HepG2 (cell line): ENCODE measurements around the gene RASL10A. TPM values are rescaled to one million over a fixed set of nuclear protein-coding genes. Genes with fewer than 3 reads are reported as not detected.

ENCODE experiments used
- ATAC-seq: fragments of 200-7000 bp; cut with Tn5 transposase; 3 replicates; pipeline ENCODE4 v1.9.1; 2020; ENCODE audit warnings: mild to moderate bottlenecking, moderate library complexity
- BruUV-seq: library from RNA; stranded (reverse); fragments of 400-500 nt; replicated peaks from 2 replicates; lab custom pipeline; 2021; lab: Mats Ljungman, UMichigan
- CTCF ChIA-PET: fragments of 300-600 bp; formaldehyde crosslinking; extraction: SDS; loops from one replicate; lab custom pipeline; 2021; ENCODE audit warnings: low total read pairs, inconsistent platforms, low intra/inter-chr PET ratio; lab: Yijun Ruan, JAX
- POLR2A ChIA-PET: fragments of 350-600 bp; sonication (Branson Sonifier 250); formaldehyde crosslinking; loops from one replicate; lab custom pipeline; 2020; ENCODE audit warnings: antibody characterized with exemption, inconsistent platforms; lab: Yijun Ruan, JAX
- DNase-seq: peaks from one replicate; pipeline ENCODE4 v3.0.0-alpha.2; 2015; ENCODE audit warnings: low spot score
- FAIRE-seq: peaks from 3 replicates; lab custom pipeline; 2011; peaks lifted over from hg19 to GRCh38; lab: Jason Lieb, UNC
- H2AFZ ChIP-seq: one replicate; pipeline ENCODE4 v1.6.1; 2011; ENCODE audit warnings: low read length, inconsistent platforms
- H3K27ac ChIP-seq: fragments of 300-600 bp; 3 replicates; pipeline ENCODE4 v1.8.0; 2011; ENCODE audit warnings: mixed run types, mild to moderate bottlenecking, mixed read lengths, low read length, inconsistent platforms; ENCODE audit not compliant: insufficient read depth; ENCODE audit errors: extremely low read length
- H3K27me3 ChIP-seq, 2 experiments: fragments of 200-600 bp in 1 of 2; 2 replicates in 1 of 2; 3 replicates in 1 of 2; pipeline versions ENCODE4 v1.6.0 to v1.8.0; 2011; ENCODE audit warnings: low read length in 2 of 2, mild to moderate bottlenecking in 2 of 2, moderate library complexity in 2 of 2, inconsistent platforms in 1 of 2; ENCODE audit not compliant: insufficient read depth in 2 of 2, control insufficient read depth in 1 of 2
- H3K36me3 ChIP-seq, 2 experiments: fragments of 200-600 bp in 1 of 2; replicated peaks in 1 of 2; 2 replicates in 1 of 2; 3 replicates in 1 of 2; pipeline versions ENCODE4 v1.5.1 to v1.8.0; 2011; ENCODE audit warnings: low read length in 2 of 2, inconsistent platforms in 1 of 2; ENCODE audit not compliant: insufficient read depth in 2 of 2, control insufficient read depth in 1 of 2
- H3K4me1 ChIP-seq: 2 replicates; pipeline ENCODE4 v1.5.1; 2012; ENCODE audit warnings: low read length, inconsistent platforms; ENCODE audit not compliant: insufficient read depth
- H3K4me2 ChIP-seq: 2 replicates; pipeline ENCODE4 v1.6.0; 2011; ENCODE audit warnings: low read depth, low read length, inconsistent platforms
- H3K4me3 ChIP-seq, 3 experiments: fragments of 200-600 bp in 1 of 3; sonication (generic), shearing (Covaris generic) in 1 of 3; replicated peaks in 1 of 3; 2 replicates each; pipeline ENCODE4 v1.5.1; 2011 to 2016; ENCODE audit warnings: low read length in 3 of 3, inconsistent platforms in 2 of 3, low read depth in 2 of 3, mild to moderate bottlenecking in 2 of 3, control low read depth in 1 of 3, mixed read lengths in 1 of 3; ENCODE audit not compliant: insufficient read depth in 1 of 3
- H3K79me2 ChIP-seq: one replicate; pipeline ENCODE4 v1.6.1; 2011; ENCODE audit warnings: low read length, inconsistent platforms; ENCODE audit not compliant: insufficient read depth
- H3K9ac ChIP-seq: 2 replicates; pipeline ENCODE4 v1.6.0; 2011; ENCODE audit warnings: mild to moderate bottlenecking, low read depth, low read length, inconsistent platforms; ENCODE audit not compliant: insufficient read depth
- H3K9me3 ChIP-seq: 2 replicates; pipeline ENCODE4 v1.5.1; 2012; ENCODE audit warnings: mild to moderate bottlenecking, low read length
- H4K20me1 ChIP-seq: 2 replicates; pipeline ENCODE4 v1.6.0; 2011; ENCODE audit warnings: inconsistent platforms, mild to moderate bottlenecking, low read length, moderate library complexity; ENCODE audit not compliant: insufficient read depth
- AGO2 ChIP-seq: fragments of 200-400 bp; formaldehyde crosslinking; optimal IDR thresholded peaks from 2 replicates; pipeline ENCODE3; 2017; ENCODE audit warnings: mild to moderate bottlenecking, low read depth, low read length, moderate library complexity
- CREM ChIP-seq, 2 experiments: sonication (generic) in 1 of 2; formaldehyde crosslinking in 1 of 2; IDR thresholded peaks; 2 replicates each; pipeline versions ENCODE4 v1.4.0 to v1.6.1; 2016 to 2020; ENCODE audit warnings: antibody characterized with exemption in 1 of 2, mild to moderate bottlenecking in 1 of 2, missing genetic modification reagents in 1 of 2
- ELF4 ChIP-seq: sonication (generic); formaldehyde crosslinking; IDR thresholded peaks from 2 replicates; pipeline ENCODE4 v1.5.0; 2020; ENCODE audit warnings: missing genetic modification reagents, mild to moderate bottlenecking, moderate library complexity, borderline replicate concordance
- HDAC6 ChIP-seq: fragments of 200-600 bp; sonication (generic); IDR thresholded peaks from 2 replicates; pipeline ENCODE4 v1.7.0; 2017; ENCODE audit warnings: mild to moderate bottlenecking, antibody characterized with exemption, low read length, low read depth
- MTF2 ChIP-seq: sonication (generic); formaldehyde crosslinking; IDR thresholded peaks from 2 replicates; pipeline ENCODE4 v1.5.0; 2020; ENCODE audit warnings: missing genetic modification reagents, borderline replicate concordance
- NFE2L2 ChIP-seq: fragments of 150-350 bp; IDR thresholded peaks from 2 replicates; pipeline ENCODE4 v1.6.1; 2014; ENCODE audit warnings: low read length
- NFKBIZ ChIP-seq: IDR thresholded peaks from 2 replicates; pipeline ENCODE4 v1.6.1; 2018; ENCODE audit warnings: missing genetic modification reagents, missing compliant biosample characterization
- NFYB ChIP-seq: sonication (generic); formaldehyde crosslinking; IDR thresholded peaks from 2 replicates; pipeline ENCODE4 v1.4.0; 2020; ENCODE audit warnings: missing genetic modification reagents
- ONECUT2 ChIP-seq: sonication (generic); formaldehyde crosslinking; IDR thresholded peaks from 2 replicates; pipeline ENCODE4 v1.4.0; 2020; ENCODE audit warnings: missing genetic modification reagents
- SOX5 ChIP-seq: IDR thresholded peaks from 2 replicates; pipeline ENCODE4 v1.6.1; 2016; ENCODE audit warnings: borderline replicate concordance
- ZFP90 ChIP-seq: sonication (generic); formaldehyde crosslinking; IDR thresholded peaks from 2 replicates; pipeline ENCODE4 v1.8.0; 2022; ENCODE audit warnings: missing genetic modification reagents, mild to moderate bottlenecking, inconsistent platforms, borderline replicate concordance
- ZNF12 ChIP-seq: sonication (generic); formaldehyde crosslinking; IDR thresholded peaks from 2 replicates; pipeline ENCODE4 v1.5.0; 2020; ENCODE audit warnings: missing genetic modification reagents
- ZNF224 ChIP-seq: sonication (generic); formaldehyde crosslinking; IDR thresholded peaks from 2 replicates; pipeline ENCODE4 v1.5.0; 2020; ENCODE audit warnings: mild to moderate bottlenecking, missing genetic modification reagents
- ZNF232 ChIP-seq: sonication (generic); formaldehyde crosslinking; IDR thresholded peaks from 2 replicates; pipeline ENCODE4 v1.4.0; 2020; ENCODE audit warnings: missing genetic modification reagents, borderline replicate concordance
- ZNF24 ChIP-seq: fragments of 450-650 bp; IDR thresholded peaks from 2 replicates; pipeline ENCODE4 v1.6.1; 2017; ENCODE audit warnings: antibody characterized with exemption, mild to moderate bottlenecking
- ZNF264 ChIP-seq: sonication (generic); formaldehyde crosslinking; IDR thresholded peaks from 2 replicates; pipeline ENCODE4 v1.4.0; 2020; ENCODE audit warnings: missing genetic modification reagents
- ZNF543 ChIP-seq: sonication (generic); formaldehyde crosslinking; IDR thresholded peaks from 2 replicates; pipeline ENCODE4 v1.4.0; 2020; ENCODE audit warnings: mild to moderate bottlenecking, missing genetic modification reagents
- ZNF558 ChIP-seq: sonication (generic); formaldehyde crosslinking; IDR thresholded peaks from 2 replicates; pipeline ENCODE4 v1.9.0; 2022; ENCODE audit warnings: mild to moderate bottlenecking, missing genetic modification reagents, borderline replicate concordance
- ZNF563 ChIP-seq: sonication (generic); formaldehyde crosslinking; IDR thresholded peaks from 2 replicates; pipeline ENCODE4 v1.8.0; 2022; ENCODE audit warnings: mild to moderate bottlenecking, moderate library complexity, missing genetic modification reagents
- ZSCAN22 ChIP-seq: sonication (generic); formaldehyde crosslinking; IDR thresholded peaks from 2 replicates; pipeline ENCODE4 v1.4.0; 2020; ENCODE audit warnings: mild to moderate bottlenecking, missing genetic modification reagents
- WGBS: methylation state at CpG from one replicate; pipeline ENCODE4 v1.1.6; 2017; ENCODE audit warnings: low lambda C conversion rate; 5-methylcytosine and 5-hydroxymethylcytosine counted together
- in situ Hi-C: cut with HindIII; loops from 2 replicates; pipeline ENCODE4 v1.10.0; 2017; ENCODE audit warnings: low pct_unique_long_range_greater_than_20kb; ENCODE audit not compliant: extremely low pct_ligation_motif_present
- intact Hi-C: fragments of 100-400 bp; cut with micrococcal nuclease; formaldehyde crosslinking; loops from one replicate; pipeline ENCODE4 v1.10.0; 2022; ENCODE audit not compliant: unreplicated experiment
- polyA plus RNA-seq, 8 experiments: library from polyadenylated mRNA; depleted of rRNA in 3 of 8; stranded (reverse) in 7 of 8; unstranded in 1 of 8; fragments of >200 nt; fragmentation: Illumina TruSeq in 4 of 8; extraction: Trizol in 4 of 8; gene quantifications; 2 replicates each; pipeline versions ENCODE4 v1.2.1 to v1.2.3, GENCODE V29; 2011 to 2016; ENCODE audit warnings: low read depth in 4 of 8, missing spikeins in 1 of 8, mixed read lengths in 1 of 8; ENCODE audit not compliant: insufficient read depth in 1 of 8
- total RNA-seq, 5 experiments: library from RNA; depleted of rRNA; stranded (reverse); fragments of >200 nt; fragmentation: Illumina TruSeq; extraction: Trizol; gene quantifications; 2 replicates each; pipeline ENCODE4 v1.2.3, GENCODE V29; 2016; ENCODE audit warnings: low read depth in 1 of 5
- TF ChIP-seq, protein P1 (sequence below): sonication (generic); formaldehyde crosslinking; conservative IDR thresholded peaks from 2 replicates; pipeline ENCODE4 v1.5.0; 2020; ENCODE audit warnings: missing genetic modification reagents
- TF ChIP-seq, protein P2 (sequence below): sonication (generic); formaldehyde crosslinking; IDR thresholded peaks from 2 replicates; pipeline ENCODE4 v1.5.0; 2020; ENCODE audit warnings: missing genetic modification reagents, mild to moderate bottlenecking, borderline replicate concordance

RASL10A gene
- total and polyA plus RNA-seq, 2 of the 13 experiments (the other 11 are each of a cell fraction or from before 2014, with no cell fraction given) = 0.05 to 0.22 TPM

DNA sequence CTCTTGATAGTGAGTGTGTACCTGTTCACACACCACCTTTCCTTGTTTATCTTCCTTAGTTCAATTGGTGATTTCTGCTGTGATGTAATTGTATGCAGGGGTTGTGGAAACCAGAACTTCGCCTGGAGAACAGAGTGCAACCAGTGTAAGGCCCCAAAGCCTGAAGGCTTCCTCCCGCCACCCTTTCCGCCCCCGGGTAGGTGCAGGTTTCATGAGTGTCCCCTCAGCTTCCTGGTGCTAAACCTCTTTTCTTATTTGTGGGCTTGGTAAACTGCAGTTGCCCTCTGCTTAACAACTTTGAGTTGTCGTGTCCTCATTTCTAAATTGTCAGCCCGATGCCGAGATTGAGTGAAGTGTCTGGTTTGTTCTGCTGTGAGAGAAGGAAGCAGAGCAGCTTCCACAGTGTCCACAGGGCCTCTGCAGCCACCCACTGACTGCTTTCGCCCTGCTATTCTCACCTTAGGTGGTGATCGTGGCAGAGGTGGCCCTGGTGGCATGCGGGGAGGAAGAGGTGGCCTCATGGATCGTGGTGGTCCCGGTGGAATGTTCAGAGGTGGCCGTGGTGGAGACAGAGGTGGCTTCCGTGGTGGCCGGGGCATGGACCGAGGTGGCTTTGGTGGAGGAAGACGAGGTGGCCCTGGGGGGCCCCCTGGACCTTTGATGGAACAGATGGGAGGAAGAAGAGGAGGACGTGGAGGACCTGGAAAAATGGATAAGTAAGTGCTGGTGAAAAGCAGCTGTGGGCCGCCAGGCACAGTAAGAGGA is 16.2 kb downstream of the RASL10A start (continued):
- TF ChIP-seq AGO2 (peak; percentile 84), ZNF264 (CRISPR knock-in tag) (no peak), ELF4 (CRISPR knock-in tag) (no peak), HDAC6 (no peak), SOX5 (CRISPR knock-in tag) (no peak), ZNF24 (no peak), NFE2L2 (no peak)
- TF ChIP-seq, protein P1, sequence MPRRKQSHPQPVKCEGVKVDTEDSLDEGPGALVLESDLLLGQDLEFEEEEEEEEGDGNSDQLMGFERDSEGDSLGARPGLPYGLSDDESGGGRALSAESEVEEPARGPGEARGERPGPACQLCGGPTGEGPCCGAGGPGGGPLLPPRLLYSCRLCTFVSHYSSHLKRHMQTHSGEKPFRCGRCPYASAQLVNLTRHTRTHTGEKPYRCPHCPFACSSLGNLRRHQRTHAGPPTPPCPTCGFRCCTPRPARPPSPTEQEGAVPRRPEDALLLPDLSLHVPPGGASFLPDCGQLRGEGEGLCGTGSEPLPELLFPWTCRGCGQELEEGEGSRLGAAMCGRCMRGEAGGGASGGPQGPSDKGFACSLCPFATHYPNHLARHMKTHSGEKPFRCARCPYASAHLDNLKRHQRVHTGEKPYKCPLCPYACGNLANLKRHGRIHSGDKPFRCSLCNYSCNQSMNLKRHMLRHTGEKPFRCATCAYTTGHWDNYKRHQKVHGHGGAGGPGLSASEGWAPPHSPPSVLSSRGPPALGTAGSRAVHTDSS (CRISPR knock-in tag) = no peak

DNA sequence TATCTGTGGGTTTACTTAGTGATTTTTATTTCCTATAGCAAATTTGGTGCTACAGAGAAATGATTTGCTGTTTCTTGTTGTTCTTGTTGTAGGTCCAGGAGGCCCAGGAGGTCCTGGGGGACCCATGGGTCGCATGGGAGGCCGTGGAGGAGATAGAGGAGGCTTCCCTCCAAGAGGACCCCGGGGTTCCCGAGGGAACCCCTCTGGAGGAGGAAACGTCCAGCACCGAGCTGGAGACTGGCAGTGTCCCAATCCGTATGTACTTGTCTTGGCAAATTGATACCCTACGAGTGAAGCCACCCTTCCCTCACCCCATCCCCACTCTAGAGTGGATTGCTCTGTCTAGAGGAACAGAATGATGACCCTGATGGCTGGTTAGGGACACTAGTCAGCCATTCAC is 16.9 kb downstream of the RASL10A start:
- Histone ChIP-seq H3K79me2 (no peaks in the 10 kb centered on the region), H3K4me3 (no peak overlapping the region), H3K27ac (no peak overlapping the region), H3K36me3 (peaks cover 32 to 60% of the 10 kb centered on the region in 2 experiments), H3K27me3 (no peaks in the 10 kb centered on the region), H3K9me3 (no peaks in the 10 kb centered on the region), H3K4me1 (peaks cover 11% of the 10 kb centered on the region), H2AFZ (no peak overlapping the region), H3K4me2 (no peak overlapping the region), H4K20me1 (0 out of 2 replicates have a peak, but pooled peaks cover 9% of the 10 kb centered on the region), H3K9ac (no peak overlapping the region)
- ChIA-PET CTCF (no interaction called here), POLR2A (no interaction called here)
- FAIRE-seq (no peak), DNase-seq (no peak), ATAC-seq (no peak)
- no TSS peak for BruUV-seq
- TF ChIP-seq ZSCAN22 (no peak), ZNF563 (CRISPR knock-in tag) (no peak), ONECUT2 (CRISPR knock-in tag) (no peak), ZNF232 (CRISPR knock-in tag) (no peak), CREM (IDR thresholded peaks at IDR 0.05) (no peak), CREM (CRISPR knock-in tag; IDR thresholded peaks at IDR 0.05) (no peak), NFYB (no peak), ZFP90 (CRISPR knock-in tag) (no peak), ZNF543 (CRISPR knock-in tag) (no peak), ZNF12 (CRISPR knock-in tag) (no peak), NFKBIZ (CRISPR knock-in tag) (no peak), ZNF224 (CRISPR knock-in tag) (no peak), MTF2 (CRISPR knock-in tag) (no peak), ZNF558 (CRISPR knock-in tag) (no peak)
- TF ChIP-seq, protein P2, sequence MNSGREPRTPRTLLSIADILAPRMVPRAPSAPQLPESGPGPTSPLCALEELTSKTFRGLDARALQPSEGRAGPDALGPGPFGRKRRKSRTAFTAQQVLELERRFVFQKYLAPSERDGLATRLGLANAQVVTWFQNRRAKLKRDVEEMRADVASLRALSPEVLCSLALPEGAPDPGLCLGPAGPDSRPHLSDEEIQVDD (CRISPR knock-in tag) = no peak
- in situ Hi-C loops (no loop called here), intact Hi-C loops (no loop called here)
- 96% methylated on average over 4 of the region's 8 CpGs for WGBS
